GM19438 (cell line): ENCODE results near the gene PRLHR.

Source experiments
- ATAC-seq: cut with Tn5 transposase; IDR thresholded peaks from one replicate; pipeline ENCODE4 v1.9.1; 2021; ENCODE audit warnings: low read depth; ENCODE audit not compliant: unreplicated experiment

Gene PRLHR

GRCh38 chr10:118564114-118564513 is 31.3 kb downstream of the PRLHR start:
- ATAC-seq, result no peak

- no peak for ATAC-seq
Observed at GRCh38 chr10:118563373-118563890, 32.0 kb downstream of the PRLHR start.

GRCh38 chr10:118562851-118563250 is 32.6 kb downstream of the PRLHR start:
- ATAC-seq, result no peak

- no peak for ATAC-seq
Observed at GRCh38 chr10:118557946-118558345, 37.5 kb downstream of the PRLHR start.

GRCh38 chr10:118551535-118552100 is 43.8 kb downstream of the PRLHR start:
- no peak for ATAC-seq

- ATAC-seq, result no peak
Observed at GRCh38 chr10:118547282-118547681, 48.2 kb downstream of the PRLHR start.

- ATAC-seq, result no peak
Observed at GRCh38 chr10:118546479-118546878, 49.0 kb downstream of the PRLHR start.

- no peak for ATAC-seq
Observed at GRCh38 chr10:118545381-118545780, 50.1 kb downstream of the PRLHR start.

GRCh38 chr10:118544401-118544948 is 51.0 kb downstream of the PRLHR start:
- ATAC-seq, result no peak

GRCh38 chr10:118543714-118544400 is 51.6 kb downstream of the PRLHR start:
- ATAC-seq, result no peak

GRCh38 chr10:118542745-118543144 is 52.7 kb downstream of the PRLHR start:
- no peak for ATAC-seq

GRCh38 chr10:118542205-118542604 is 53.2 kb downstream of the PRLHR start:
- ATAC-seq, result no peak

- ATAC-seq, result no peak
Observed at GRCh38 chr10:118541718-118542117, 53.7 kb downstream of the PRLHR start.
